ENCODE results near the gene FGB. TPM values are rescaled to one million over a fixed set of nuclear protein-coding genes. Genes with fewer than 3 reads are reported as not detected.

FGB gene
- total RNA-seq, 4 donors from 2014 or later = not detected

DNA sequence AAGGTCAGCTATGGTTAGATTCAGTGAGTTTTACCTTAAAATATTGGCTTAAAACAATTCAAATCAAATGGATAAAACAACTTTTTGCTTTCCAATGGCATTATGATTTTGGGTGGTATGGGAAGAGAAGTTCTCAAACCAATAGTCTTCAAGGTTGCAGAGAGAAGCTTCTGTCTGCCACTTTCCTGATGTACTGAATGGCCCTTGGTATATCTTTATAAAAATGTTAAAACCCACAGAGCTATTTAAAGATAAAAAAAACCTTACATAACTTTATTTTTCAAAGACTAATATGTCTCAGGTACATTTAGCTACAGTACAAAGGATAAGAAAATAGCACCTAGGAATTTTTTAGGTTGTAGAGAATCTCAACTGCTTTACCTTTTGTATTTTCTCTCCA, 20.9 kb downstream of the FGB start:
- H3K27ac ChIP-seq = no peak overlapping the region
- no peak for DNase-seq
- H3K27me3 ChIP-seq = no peaks in the 10 kb centered on the region
- no peaks in the 10 kb centered on the region for H3K36me3 ChIP-seq
- no peaks in the 10 kb centered on the region for H3K4me1 ChIP-seq
- H3K4me3 ChIP-seq = no peak overlapping the region
- TF ChIP-seq, protein P1, sequence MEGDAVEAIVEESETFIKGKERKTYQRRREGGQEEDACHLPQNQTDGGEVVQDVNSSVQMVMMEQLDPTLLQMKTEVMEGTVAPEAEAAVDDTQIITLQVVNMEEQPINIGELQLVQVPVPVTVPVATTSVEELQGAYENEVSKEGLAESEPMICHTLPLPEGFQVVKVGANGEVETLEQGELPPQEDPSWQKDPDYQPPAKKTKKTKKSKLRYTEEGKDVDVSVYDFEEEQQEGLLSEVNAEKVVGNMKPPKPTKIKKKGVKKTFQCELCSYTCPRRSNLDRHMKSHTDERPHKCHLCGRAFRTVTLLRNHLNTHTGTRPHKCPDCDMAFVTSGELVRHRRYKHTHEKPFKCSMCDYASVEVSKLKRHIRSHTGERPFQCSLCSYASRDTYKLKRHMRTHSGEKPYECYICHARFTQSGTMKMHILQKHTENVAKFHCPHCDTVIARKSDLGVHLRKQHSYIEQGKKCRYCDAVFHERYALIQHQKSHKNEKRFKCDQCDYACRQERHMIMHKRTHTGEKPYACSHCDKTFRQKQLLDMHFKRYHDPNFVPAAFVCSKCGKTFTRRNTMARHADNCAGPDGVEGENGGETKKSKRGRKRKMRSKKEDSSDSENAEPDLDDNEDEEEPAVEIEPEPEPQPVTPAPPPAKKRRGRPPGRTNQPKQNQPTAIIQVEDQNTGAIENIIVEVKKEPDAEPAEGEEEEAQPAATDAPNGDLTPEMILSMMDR (IDR thresholded peaks at IDR 0.05) = no peak
- TF ChIP-seq POLR2A (IDR thresholded peaks at IDR 0.05) = no peak
- no peaks in the 10 kb centered on the region for H3K9me3 ChIP-seq

DNA sequence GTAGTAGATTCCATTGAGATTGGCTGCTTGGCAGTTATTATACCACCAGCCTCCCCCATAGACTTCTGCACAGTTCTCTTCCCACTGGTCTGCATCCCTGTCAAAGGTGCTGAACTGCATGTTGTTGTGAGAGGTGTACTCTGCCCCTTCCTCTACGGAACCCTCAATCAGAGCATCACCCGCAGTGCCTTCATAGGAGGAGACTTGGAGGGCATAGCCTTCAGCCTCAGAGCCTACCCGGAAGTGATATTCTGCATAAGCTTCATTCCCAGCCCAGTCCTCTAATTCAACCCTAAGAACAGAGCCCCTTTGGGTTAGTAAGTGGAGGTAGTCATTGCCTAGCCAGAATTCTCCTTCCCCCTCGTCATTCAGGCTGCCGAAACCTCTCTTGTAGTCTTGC, 21.4 kb downstream of the FGB start:
- Histone ChIP-seq H3K27ac (no peak overlapping the region), H3K27me3 (no peaks in the 10 kb centered on the region), H3K36me3 (no peaks in the 10 kb centered on the region), H3K4me3 (no peak overlapping the region), H3K9me3 (no peaks in the 10 kb centered on the region), H3K4me1 (no peaks in the 10 kb centered on the region)
- TF ChIP-seq, protein P1 (IDR thresholded peaks at IDR 0.05) = no peak
- no peak for TF ChIP-seq POLR2A (IDR thresholded peaks at IDR 0.05)
- no peak for DNase-seq

DNA sequence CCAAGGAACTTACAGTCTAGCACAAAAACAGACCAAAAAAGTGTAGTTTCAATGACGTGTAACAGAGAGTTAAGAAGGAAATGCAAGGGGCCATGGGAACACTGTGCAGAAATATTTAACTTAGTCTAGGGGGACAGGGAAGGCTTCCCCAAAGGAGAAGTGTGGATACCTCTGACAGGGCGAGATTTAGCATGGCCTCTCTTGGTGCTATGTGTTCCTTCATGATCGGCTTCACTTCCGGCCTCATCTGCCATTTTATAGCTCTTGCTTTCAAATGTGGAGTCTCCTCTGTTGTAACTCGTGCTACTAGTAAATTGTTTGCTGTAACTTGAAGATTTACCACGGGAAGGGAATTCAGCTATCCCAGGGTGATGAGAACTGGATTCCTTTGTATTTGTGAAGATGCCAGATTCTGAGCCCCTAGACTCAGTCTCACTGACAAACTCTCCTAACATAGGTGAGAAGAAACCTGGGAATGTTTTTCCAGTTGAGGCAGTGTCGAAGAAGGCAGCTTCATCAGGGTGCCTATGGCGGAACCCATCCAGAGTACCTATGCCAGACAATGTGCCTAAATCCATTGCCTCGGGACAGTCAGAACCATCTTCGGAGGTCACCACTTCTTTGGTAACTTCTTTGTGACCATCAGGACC, 22.7 kb downstream of the FGB start:
- Histone ChIP-seq H3K27me3 (no peaks in the 10 kb centered on the region), H3K4me1 (no peaks in the 10 kb centered on the region), H3K4me3 (no peak overlapping the region), H3K36me3 (no peaks in the 10 kb centered on the region), H3K27ac (no peak overlapping the region), H3K9me3 (no peaks in the 10 kb centered on the region)
- TF ChIP-seq, protein P1 (IDR thresholded peaks at IDR 0.05) = no peak
- TF ChIP-seq POLR2A (IDR thresholded peaks at IDR 0.05) = no peak
- DNase-seq = no peak

DNA sequence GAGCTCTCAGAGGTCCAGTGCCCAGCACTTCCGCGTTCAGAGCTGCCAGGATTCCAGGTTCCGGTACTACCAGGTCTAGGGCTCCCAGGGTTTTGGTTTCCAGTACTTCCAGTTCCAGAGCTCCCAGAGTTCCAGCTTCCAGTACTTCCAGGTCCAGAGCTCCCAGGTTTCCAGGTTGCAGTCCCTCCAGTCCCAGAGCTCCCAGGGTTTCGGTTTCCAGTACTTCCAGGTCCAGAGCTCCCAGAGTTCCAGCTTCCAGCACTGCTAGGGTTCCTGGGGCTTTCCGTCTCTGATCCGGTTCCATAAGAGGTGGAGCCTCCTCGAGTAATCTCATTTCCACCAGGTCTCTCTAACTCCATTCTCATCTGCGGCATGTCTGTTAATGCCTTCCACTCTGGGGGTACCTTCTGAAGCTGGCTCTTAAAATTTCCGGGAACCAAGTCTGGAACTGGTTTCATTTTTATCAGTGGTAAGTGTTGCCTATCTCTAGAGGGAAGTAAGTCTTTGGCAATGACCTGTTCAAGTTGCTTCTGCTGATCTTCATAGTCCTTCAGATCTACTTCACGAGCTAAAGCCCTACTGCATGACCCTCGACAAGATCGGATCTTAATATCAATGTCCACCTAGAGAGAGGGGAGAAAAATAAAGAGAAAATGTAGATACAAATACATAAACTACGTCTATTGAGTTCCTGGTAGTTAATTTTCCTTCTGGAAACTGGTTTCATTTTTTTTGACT, 23.7 kb downstream of the FGB start:
- H3K9me3 ChIP-seq = no peaks in the 10 kb centered on the region
- DNase-seq = no peak
- TF ChIP-seq POLR2A (IDR thresholded peaks at IDR 0.05) = no peak
- TF ChIP-seq, protein P1 (IDR thresholded peaks at IDR 0.05) = no peak
- no peaks in the 10 kb centered on the region for H3K27me3 ChIP-seq
- no peaks in the 10 kb centered on the region for H3K4me1 ChIP-seq
- no peaks in the 10 kb centered on the region for H3K36me3 ChIP-seq
- no peak overlapping the region for H3K4me3 ChIP-seq
- no peak overlapping the region for H3K27ac ChIP-seq

DNA sequence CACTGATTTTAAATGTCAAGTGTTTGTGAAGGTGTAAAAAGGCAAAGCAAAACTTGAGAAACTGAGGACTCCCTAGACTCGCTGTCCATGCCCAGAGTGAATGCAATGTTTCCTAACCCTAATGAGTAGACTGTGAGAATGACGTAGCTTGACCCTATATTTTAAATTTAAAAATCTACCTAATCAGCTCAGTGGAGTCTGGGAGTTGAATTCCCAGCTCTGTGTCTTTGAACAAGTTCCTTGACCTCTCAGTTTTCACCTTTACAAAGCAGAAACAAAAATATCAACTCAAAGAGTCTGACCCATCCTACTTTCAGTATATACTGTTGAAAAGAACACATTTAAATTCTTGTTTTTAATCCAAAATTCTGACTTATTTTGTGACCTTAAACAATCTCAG, 25.4 kb downstream of the FGB start:
- Histone ChIP-seq H3K4me1 (no peaks in the 10 kb centered on the region), H3K27me3 (no peaks in the 10 kb centered on the region), H3K9me3 (no peaks in the 10 kb centered on the region), H3K27ac (no peak overlapping the region), H3K4me3 (no peak overlapping the region), H3K36me3 (no peaks in the 10 kb centered on the region)
- no peak for DNase-seq
- no peak for TF ChIP-seq POLR2A (IDR thresholded peaks at IDR 0.05)
- TF ChIP-seq, protein P1 (IDR thresholded peaks at IDR 0.05) = no peak

All from Peyer's patch (tissue), 4 donors.